ENCODE results near the gene CD14.

DNA sequence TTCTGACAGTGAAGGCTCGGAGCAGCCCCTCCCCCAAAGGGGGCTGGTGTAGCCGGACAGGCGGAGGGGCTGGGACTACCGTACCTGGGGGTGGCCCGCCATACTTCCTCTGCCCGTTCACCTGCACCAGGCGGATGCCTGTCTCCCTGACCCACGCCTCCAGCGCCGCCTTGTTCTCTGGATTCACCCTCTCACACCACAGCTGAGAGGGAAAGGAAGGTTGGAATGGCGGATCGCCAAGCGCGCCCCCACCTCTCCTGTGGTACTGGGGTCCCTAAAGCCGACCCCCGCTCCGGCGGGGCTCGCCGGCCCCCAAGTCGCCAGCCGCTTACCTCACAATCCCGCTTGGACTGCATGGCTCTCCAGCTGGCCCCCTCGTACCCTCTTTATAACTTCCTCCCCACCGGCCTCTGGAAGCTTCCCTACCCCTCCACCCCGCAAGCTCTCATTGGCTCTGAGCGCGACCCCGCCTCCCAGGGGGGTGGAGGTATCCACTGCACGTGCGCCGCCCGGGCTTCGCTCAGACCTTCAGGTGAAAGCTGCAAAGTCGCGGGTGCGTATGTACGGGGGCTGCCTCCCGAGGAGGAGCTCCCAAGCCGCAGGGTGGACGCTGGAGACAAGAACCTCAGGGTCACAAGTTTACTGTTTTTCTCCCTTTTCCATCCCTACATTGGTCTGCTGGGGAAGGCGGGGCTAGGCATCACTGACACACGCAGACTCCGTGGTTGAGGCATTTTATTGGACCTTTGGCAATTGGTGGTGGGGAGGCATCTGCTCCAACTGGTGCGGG lies 40.4 kb upstream of the CD14 start, which contains the start of gene DND1:
- no peak for TF ChIP-seq EZH2phosphoT487 (conservative IDR thresholded peaks at IDR 0.05; ENCODE audit: low read length)
- TF ChIP-seq, protein P1, sequence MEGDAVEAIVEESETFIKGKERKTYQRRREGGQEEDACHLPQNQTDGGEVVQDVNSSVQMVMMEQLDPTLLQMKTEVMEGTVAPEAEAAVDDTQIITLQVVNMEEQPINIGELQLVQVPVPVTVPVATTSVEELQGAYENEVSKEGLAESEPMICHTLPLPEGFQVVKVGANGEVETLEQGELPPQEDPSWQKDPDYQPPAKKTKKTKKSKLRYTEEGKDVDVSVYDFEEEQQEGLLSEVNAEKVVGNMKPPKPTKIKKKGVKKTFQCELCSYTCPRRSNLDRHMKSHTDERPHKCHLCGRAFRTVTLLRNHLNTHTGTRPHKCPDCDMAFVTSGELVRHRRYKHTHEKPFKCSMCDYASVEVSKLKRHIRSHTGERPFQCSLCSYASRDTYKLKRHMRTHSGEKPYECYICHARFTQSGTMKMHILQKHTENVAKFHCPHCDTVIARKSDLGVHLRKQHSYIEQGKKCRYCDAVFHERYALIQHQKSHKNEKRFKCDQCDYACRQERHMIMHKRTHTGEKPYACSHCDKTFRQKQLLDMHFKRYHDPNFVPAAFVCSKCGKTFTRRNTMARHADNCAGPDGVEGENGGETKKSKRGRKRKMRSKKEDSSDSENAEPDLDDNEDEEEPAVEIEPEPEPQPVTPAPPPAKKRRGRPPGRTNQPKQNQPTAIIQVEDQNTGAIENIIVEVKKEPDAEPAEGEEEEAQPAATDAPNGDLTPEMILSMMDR (IDR thresholded peaks at IDR 0.05; ENCODE audit: insufficient read depth, low read length, poor library complexity, severe bottlenecking) = no peak
